GM21723 (cell line): ENCODE measurements around the gene LRBA.
A peak's percentile ranks its signal among the peaks of the same experiment; 100 is the strongest.
"Not testable (repeated sequence)": the region's sequence is repeated elsewhere in the genome, so short reads cannot be mapped to it uniquely, and the experiment has no call there.

Experiments
- ATAC-seq: cut with Tn5 transposase; IDR thresholded peaks from one replicate; pipeline ENCODE4 v1.9.1; 2021; ENCODE audit warnings: mild to moderate bottlenecking, moderate library complexity; ENCODE audit not compliant: unreplicated experiment

LRBA gene

GRCh38 chr4:150447356-150447755 lies 567.7 kb downstream of the LRBA start:
- no peak for ATAC-seq

GRCh38 chr4:150439451-150439933 lies 575.6 kb downstream of the LRBA start:
- no peak for ATAC-seq

DNA sequence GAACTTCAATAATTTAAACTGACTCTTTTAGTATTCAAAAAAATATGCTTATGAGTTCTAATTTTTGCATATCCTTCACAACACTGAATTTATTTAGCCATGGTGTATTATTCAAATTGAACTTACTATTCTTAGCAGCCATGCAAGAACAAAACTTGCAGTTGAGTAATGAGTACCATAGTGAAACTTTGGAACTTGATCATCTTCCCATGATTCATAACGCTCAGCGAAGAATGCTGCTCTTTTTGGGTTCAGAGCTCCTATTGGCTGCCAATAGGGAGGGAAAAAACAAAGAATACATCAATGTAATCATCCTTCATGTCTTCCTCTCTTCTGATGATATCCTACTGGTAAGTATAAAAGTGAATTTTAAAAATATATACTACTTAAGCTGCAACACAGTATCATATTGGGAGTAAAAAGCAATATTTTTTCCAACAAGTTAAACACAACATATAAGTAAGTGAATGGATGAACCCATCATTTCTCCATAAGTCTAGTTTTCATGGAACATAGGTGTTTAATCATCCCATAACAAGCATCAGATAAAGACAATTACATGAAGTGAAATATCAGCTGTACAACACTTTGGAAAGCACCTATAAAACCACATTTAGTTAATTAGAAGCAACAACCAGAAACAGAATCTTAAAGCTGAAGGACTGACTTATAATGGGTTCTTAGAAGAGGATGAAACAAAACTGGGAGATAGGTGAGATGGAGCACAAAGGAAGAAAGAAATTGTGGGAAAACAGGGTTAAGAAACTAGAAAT lies 578.3 kb downstream of the LRBA start:
- ATAC-seq, result no peak

DNA sequence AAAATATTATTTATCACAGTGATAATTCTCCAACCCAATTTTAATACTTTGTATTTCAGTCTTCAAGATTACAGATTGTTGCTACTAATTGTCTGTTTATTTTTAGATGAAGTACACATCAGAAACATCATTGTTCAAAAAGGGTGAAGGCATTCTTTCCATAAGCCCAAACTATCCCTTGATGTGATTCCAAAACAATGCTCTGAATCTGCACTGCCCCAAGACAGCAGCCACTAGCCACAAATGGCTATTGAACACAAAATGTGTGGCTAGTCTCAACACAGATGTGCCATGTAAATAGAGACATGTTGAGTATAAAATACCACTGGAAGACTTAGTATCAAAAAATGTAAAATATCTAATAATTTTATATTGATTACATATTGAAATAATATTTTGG lies 583.9 kb downstream of the LRBA start:
- ATAC-seq, result no peak

GRCh38 chr4:150425161-150425560 lies 589.9 kb downstream of the LRBA start:
- no peak for ATAC-seq

GRCh38 chr4:150423503-150423902 lies 591.6 kb downstream of the LRBA start:
- ATAC-seq, result no peak

GRCh38 chr4:150423074-150423473 lies 592.0 kb downstream of the LRBA start:
- no peak for ATAC-seq

DNA sequence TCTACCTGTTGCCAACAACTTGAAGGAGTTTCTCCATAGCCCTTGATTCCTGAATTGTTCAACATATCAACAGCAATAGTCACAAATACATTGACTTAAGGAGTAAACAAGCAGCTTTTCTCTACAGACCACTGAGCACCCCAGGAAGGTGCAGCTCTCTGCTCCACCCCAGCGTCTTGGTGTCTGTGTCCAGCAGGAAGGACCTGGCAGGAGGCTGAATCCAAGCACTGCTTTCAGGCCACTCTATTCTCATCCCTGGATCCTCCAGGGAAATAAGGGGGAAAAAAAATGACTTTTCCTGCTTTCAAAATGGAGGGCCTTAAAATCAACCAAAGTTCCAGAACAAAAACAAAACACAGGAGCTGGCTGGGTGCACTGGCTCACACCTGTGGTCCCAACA lies 593.5 kb downstream of the LRBA start:
- no peak for ATAC-seq

- ATAC-seq, result no peak
These were observed 595.1 kb downstream of the LRBA start for GRCh38 chr4:150419939-150420338.

- no peak for ATAC-seq
These were observed 596.2 kb downstream of the LRBA start for GRCh38 chr4:150418757-150419410.

- no peak for ATAC-seq
These were observed 599.9 kb downstream of the LRBA start for GRCh38 chr4:150415213-150415612.

GRCh38 chr4:150411520-150411919 lies 603.6 kb downstream of the LRBA start:
- ATAC-seq, result no peak

- peak; percentile 77 for ATAC-seq
These were observed 612.2 kb downstream of the LRBA start for GRCh38 chr4:150402871-150403272.

- ATAC-seq, result no peak
These were observed 613.9 kb downstream of the LRBA start for GRCh38 chr4:150401083-150401687.

- ATAC-seq, result no peak
These were observed 619.2 kb downstream of the LRBA start for GRCh38 chr4:150395872-150396271.

DNA sequence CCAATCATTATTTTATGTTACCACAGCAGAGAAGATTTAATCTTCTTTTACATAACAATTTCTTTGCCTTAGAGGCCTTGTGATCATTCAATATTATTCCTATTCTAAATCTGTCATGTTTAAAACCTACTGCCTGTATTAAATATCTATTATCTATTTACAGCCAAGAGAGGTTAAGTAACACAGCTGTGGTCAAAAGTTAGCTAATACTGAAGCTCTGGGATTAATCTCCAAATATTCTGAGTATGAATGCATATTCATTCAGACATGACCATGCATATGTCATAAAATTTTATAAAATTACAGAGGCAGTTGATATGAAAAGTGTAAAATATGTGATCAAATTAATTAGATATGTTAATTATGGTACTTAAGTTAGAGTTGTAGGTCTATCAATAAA lies 621.0 kb downstream of the LRBA start:
- no peak for ATAC-seq

DNA sequence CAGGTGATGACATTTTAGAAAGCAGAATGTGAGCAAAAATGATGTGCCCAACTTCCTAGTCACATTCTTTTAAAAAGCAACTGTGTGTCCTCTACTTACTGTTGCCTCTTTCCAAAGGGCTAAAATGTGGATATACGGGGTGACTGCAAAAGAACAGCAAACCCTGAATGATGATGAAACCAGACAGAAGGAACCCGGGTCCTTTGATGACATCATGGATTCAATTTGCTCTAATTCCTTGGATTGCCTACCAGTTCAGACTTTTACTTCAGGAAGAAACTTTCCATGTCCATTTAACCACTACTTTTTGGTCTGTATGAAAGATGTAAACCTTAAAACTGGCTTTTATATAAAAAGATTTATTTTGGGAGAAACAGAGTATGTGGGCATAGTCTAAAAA lies 624.0 kb downstream of the LRBA start:
- ATAC-seq, result no peak

GRCh38 chr4:150390531-150390910 lies 624.6 kb downstream of the LRBA start:
- ATAC-seq, result no peak

DNA sequence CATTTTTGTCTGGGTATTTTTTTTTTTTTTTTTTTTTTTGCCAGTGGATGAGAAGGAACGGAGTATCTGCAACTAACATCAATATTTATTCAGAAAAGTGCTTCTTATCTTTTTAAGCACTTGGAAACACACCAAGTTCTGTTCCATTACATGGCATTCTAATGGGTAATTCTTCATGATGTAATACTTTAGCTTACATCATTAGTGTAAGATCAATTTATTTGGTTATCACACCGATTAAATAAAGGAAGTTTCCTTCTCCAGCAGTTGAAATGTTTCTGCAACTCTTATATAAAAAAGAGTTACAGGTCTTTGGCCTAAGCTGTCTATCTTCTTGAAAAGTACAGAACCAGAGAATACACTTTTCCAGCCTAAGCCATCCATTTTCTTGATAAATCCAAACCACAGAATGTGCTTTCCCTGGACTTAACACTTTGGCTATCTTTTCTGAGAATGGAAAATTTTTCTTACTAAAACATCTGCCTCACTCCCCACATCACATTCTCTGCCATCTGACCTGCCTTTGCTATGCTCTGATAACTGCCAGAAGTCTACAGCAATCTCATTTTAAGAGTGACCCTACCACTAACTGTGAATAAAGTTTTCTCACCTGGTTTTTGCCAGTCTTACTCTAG lies 625.1 kb downstream of the LRBA start:
- ATAC-seq, result no peak

DNA sequence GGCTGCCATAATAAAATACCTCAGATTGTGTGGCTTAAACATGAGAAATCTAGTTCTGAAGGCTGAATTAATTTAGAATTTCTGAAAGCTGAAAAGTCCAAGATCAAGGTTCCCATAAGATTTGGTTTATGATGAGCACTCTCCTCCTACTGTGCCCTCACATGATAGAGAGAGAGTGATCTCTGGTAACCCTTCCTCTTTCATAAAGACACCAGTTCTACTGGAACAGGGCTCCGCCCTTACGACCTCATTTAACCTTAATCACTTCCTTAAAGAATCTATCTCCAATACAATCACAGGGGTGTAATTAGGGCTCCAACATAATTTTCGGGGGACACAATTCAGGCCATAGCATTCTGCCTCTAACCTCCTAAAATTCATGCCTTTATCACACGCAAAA lies 627.1 kb downstream of the LRBA start:
- ATAC-seq, result no peak

DNA sequence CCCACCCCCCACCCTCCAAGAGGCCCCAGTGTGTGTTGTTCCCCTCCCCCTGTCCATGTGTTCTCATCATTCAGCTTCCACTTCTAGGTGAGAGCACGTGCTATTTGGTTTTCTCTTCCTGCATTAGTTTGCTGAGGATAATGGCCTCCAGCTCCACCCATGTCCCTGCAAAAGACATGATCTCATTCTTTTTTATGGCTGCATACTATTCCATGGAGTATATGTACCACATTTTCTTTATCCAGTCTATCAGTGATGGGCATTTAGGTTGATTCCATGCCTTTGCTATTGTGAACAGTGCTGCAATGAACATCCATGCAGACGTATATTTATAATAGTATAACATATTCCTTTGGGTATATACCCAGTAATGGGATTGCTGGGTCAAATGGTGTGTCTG lies 628.7 kb downstream of the LRBA start:
- ATAC-seq, result not testable (repeated sequence)

DNA sequence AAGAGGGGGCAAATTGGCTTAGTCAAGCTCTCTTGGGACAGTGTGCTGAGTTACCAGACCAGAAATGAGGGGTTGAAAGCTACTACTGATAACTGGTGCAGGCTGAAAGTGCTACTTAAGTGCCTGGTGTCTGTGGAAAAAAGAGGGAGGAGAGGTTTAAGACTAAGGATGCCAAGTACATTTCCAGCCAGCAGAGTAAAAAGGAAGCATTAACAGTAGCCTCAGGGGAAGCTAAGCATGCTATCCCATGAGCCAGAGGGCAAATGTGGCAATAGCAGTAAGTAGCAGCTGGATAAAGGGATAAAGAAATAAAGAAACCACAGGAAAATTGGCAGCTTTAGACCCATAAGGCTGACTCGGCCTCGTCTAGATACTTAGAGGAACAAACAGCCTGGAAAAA lies 629.5 kb downstream of the LRBA start:
- no peak for ATAC-seq
